GM18507 (cell line): ENCODE data around the gene FRA10AC1.

Experiments used
- DNase-seq: peaks from one replicate; pipeline ENCODE4 v3.0.0; 2011; ENCODE audit warnings: low read depth; ENCODE audit not compliant: insufficient read length; ENCODE audit errors: extremely low spot score
- FAIRE-seq: peaks from 2 replicates; lab custom pipeline; 2011; peaks lifted over from hg19 to GRCh38; lab: Jason Lieb, UNC

The FRA10AC1 gene, protein sequence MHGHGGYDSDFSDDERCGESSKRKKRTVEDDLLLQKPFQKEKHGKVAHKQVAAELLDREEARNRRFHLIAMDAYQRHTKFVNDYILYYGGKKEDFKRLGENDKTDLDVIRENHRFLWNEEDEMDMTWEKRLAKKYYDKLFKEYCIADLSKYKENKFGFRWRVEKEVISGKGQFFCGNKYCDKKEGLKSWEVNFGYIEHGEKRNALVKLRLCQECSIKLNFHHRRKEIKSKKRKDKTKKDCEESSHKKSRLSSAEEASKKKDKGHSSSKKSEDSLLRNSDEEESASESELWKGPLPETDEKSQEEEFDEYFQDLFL

DNA sequence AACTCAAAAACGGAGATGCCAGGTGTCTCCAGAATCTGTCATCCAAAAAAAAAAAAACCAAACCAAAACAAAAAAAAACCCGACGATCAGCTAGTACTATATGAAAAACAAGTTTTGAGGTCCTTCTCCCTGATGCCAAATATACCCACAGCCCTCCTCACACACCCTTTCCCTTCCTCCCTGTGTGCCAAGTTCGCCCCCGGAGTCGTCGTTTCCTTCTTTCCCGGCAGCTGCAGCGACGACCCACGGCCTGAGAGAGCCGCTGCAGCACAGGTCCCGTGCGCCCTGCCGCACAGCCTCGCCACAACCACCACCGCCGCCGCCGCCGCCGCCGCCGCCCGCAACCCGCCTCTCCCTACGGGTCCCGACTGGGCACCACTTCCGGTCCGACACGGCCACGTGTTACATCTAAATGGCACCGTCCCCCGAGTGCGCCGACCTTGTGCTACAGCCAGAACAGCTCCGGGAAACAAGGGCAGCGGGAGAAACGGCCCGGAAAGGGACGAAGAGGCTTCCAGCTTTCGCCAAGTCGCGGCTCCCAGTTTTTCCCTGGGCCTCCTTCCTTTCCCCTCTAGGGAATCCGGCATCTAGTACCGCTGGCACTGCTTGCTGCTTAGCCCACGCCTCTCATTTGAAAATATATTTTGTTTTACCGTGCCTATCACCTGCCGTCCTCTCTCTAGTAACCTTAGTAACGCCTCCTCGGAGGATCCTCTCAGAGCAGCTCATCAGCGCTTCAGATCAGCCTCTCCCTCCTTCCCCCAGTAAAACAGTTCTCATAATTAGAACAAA lies at the start of gene FRA10AC1:
Gene FRA10AC1 (minus strand): TSS at position 383 of the 792 bp plus-strand sequence. CDS start 2,486 bp downstream, outside the sequence.
- DNase-seq: peak; percentile 63
- peak; percentile 86 for FAIRE-seq

DNA sequence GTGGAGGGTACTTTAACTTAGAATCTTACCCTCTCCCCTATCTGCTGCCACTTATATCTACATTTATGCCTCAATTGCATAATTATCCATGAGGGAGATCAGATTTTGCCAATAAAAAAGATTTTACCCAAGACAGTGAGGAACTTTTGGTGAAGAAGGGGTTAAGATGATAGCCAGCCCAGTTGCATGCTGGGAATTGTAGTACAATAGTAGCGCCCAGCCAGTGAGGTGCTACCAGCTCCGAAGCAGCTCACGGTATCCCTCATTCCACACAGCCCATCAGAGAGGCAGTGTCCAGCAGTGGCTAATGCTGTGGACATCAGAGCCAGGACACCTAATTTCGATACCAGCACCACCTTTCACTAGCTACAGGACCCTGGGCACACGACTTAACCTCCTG lies 49.4 kb upstream of the FRA10AC1 start:
- FAIRE-seq (no peak), DNase-seq (no peak)

DNA sequence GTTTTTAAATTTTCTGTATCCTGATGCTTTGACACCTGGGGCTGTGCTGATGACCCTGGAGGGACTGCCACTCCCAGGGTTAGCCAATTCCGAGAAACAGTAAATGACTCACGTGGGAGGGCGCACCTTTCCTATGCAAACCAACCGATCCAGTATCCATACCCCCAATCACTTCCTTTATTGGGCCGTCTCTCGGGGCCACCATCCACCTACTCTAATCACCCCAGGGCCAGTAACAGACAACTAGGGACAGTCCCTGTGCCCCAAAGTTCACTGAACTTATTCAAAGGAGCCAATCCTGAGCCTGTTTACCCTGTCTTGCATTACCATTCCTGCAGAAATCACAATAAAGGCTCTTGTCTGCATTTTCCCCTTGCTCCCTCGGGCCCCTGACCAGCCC lies 48.7 kb upstream of the FRA10AC1 start:
- DNase-seq (no peak), FAIRE-seq (no peak)

DNA sequence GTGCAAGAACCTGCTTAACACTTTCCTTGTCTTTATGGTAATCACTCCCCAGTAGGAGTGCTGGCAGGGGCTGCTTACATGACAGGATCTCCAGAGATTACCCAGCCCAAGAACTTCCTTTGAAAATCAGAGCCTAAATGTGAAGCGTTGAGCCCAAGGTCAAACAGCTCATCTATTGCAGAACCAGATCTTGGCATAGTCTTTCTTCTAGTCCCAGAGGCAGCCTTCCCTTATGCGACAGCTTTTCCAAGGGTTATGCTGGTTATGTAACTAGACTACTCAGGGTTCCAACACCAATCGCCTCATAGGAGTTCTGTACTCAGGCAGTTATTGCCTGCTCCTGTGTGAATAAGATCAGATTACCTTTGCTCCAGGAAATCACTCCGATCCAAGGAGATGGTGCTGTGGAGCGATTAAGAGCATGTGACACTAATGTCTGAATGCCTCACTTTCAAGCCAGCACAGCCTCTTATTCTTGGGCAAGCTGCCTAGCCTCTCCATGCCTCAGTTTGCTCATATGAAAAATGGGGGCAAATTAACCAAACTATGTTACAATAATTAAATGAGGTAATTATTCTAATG lies 46.9 kb upstream of the FRA10AC1 start:
- no peak for FAIRE-seq
- no peak for DNase-seq

DNA sequence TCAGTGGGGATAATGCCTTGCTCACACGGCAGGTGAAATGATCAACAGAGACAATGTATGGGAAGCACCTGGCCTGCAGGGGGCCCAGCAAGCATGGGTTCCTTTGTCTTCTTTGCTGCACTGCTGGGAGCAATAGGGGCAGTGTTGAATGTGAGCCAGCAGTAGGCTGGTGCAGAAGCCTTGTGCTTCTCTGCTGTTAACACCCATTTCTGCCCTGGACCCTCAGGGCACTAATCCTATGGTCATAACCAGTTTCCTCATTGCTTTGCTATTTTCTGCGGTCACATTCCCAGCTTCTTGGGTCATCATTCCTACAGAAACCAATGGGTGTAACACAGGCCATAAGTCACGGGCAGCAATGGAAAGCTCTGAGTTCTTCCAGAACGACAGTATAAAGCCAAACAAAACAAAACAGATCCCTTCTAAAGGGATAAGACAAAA lies 44.5 kb upstream of the FRA10AC1 start:
- FAIRE-seq (no peak), DNase-seq (no peak)

DNA sequence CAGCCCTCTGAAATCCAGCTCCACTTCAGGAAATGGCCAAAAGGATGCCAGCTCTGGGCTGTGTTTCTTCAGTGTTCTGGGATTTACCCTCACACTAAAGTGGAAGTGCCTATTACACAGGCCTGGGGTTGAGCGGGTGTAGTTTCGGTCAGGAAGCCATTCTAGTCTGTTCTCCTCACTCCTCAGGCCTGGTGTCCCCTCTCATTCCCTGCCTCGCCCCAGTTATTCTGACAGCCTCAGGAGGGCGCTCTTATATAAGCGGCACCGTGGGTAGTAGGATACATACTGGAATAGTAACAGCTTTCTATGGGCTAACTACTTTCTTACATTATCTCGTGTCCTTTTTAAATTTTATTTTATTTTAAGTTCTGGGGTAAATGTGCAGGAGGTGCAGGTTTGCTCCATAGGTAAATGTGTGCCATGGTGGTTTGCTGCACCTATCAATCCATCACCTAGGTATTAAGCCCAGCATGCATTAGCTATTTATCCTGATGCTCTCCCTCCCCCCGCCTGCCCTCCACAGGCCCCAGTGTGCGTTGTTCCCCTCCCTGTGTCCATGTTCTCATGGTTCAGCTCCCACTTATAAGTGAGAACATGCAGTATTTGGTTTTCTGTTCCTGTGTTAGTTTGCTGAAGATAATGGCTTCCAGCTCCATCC lies 43.1 kb upstream of the FRA10AC1 start:
- FAIRE-seq: no peak
- DNase-seq: no peak

DNA sequence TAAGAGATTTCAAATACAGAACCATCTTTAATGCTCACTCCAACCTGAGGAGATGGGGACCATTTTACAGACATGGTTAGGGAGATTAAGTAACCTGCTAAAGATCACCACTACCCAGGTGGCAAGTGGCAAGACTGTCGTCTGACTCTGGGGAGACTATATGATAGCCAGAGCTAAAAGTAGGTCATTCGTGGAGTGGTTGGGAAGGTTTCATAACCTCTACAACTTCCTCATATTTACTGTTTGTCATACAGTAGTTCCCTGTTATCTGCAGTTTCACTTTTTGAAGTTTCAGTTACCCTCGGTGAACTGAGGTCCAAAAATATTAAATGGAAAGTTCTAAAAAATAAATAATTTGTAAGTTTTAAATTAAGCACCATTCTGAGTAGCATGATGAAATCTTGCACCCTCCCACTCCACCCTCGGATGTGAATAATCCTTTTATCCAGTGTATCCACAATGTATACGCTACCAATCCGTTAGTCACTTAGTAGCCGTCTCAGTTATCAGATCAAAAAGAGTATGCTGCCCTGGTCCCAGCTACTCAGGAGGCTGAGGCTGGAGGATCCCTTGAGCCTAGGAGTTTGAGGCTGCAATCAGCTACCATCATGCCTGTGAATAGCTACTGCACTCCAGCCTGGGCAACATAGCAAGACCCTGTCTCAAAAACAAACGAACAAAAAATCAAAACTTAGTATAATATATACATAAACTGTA lies 40.4 kb upstream of the FRA10AC1 start:
- peak; percentile 78 for FAIRE-seq
- DNase-seq: no peak

DNA sequence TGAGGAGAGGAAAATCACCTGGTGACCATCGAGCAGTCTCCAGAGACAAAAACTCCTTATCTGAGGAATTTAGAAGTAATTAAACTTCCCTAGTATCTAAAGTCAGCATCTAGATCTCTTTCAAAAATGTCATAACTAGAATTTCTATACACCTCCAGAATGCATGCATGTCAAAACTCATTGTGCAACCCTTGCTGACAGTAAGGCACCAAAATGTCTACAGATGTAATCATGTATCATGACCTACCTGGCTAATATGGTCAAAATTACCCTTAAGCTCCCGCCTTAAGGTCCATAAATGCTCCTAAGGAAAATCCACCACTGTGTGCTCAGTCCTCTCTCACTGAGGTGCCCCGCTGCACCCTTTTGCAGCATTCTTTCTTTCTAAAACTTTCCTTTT lies 39.0 kb upstream of the FRA10AC1 start:
- no peak for DNase-seq
- FAIRE-seq: no peak

DNA sequence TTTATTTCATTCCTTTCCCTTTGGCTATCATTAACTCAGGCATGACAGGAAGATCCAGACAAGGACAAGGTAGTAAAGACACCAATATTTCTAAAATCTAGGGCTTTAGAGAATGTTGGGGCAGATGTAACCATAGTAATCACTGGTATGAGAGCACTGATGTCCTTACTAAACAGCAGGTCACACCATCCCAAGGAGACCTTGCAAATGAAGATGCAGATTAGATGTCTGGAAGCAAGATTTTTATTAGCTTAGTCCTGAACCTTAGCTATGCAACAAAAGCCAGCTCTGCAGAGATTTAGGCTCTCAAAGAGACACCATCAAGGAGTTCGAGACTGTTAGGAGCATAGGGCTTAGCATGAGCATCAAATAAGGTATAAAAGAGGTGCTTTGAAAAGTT lies 23.6 kb upstream of the FRA10AC1 start:
- FAIRE-seq: no peak

DNA sequence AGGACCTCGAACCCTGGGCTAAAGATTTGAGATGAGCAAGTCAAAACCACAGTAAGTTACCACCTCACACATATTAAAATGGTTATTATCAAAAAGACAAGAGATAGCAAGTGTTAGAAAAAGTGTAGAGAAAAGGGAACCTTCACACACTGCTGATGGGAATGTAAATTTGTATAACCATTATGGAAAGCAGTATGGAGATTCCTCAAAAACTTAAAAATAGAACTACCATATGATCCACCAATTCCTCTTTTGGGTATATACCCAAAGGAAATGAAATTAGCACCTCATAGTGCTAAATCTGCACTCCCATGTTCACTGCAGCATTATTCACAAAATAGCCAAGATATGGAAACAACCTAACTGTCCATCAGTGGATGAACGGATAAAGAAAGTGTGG lies 20.8 kb upstream of the FRA10AC1 start:
- no peak for FAIRE-seq
- DNase-seq: no peak

More for the DNA sequence above, 23.6 kb upstream of the FRA10AC1 start:
- no peak for DNase-seq

DNA sequence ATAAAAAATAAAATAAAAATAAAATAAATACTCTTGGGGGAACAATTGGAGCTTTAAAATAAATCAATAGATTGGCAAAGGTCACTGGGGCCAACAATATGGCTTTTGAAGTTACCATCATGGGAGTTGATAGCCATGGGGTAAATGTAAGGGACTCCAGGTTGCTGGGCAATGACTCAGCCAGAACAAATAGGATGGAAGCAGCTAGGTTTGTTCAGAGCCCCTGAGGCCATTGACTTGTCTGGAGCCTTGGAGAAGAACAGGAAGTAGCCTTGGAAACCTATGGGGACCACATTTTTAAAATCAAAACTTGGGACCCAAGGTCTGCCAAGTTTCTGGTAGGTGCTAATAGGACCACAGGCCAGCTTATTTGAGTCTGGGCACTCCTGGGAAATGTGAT lies 20.2 kb upstream of the FRA10AC1 start:
- DNase-seq (no peak), FAIRE-seq (no peak)

DNA sequence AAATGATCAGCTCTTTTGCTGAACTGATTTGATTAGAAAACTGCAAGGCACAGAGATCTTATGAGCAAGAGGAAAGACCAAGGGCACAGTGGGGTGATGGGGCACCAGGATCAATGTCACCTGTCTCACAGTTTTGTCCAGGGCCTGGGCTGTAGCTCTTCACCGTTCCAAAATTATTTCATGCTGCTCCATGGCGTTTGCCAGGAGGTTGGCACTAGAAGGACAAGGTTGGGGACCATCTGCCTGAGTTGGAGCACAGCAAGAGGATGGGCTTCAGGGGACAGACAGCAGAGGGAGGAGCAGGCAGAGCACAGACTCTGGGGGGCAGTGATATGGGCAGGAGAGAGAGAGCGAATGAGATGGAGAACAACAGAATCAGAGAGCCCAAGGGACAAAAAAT lies 17.5 kb upstream of the FRA10AC1 start:
- DNase-seq (no peak), FAIRE-seq (no peak)

DNA sequence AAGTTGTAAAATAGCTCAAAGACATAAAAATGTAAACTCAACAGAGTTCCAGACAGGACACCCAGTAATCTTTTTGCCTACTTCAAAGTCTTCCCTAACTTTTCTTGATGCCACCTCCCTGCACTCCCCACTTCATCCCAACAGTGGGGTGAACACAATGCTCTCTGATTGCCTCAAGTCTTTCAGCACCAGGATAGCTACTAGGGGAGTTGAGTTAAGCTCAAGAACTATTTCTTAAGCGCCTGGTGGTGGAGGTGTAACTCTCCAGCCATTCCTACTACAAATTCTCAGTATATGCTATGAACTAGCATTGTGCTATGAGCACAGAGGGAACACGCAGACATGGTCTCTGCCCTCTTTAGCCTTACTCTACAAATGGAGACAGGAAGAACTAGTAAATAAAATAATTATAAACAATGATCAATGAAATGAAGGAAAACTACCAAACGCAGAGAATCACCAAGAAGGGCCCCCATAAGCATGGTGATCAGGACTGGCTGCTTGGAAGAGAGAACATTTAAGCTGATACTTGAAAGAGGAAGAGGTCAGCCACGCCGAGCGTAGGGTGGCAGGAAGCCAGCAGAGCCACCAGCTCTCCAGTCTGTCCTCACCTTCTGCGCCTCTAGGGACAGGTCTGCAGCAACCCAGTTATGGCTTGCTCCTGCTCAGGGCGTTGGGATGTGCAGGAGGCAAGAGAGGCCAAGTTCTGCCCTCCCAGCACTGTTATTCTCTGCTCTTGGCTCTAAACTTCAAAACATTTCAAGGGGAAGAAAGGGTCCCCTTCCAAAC lies 16.7 kb upstream of the FRA10AC1 start:
- DNase-seq: no peak
- FAIRE-seq: peak; percentile 91

DNA sequence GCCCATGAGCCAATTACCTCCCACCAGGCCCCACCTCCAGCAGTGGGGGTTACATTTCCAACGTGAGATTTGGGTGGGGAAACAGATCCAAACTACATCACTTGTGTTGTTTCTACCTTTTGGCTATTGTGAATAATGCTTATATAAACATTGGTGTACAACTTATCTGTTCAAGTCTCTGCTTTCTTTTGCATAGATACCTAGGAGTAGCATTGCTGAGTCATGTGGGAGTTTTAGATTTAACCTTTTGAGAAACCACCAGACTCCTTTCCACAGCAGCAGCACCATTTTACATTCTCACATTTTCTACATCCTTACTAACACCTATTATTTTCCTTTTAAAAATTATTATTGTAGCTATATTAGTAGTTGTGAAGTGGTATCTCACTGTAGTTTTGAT lies 14.4 kb upstream of the FRA10AC1 start:
- DNase-seq (no peak), FAIRE-seq (peak; percentile 70)

DNA sequence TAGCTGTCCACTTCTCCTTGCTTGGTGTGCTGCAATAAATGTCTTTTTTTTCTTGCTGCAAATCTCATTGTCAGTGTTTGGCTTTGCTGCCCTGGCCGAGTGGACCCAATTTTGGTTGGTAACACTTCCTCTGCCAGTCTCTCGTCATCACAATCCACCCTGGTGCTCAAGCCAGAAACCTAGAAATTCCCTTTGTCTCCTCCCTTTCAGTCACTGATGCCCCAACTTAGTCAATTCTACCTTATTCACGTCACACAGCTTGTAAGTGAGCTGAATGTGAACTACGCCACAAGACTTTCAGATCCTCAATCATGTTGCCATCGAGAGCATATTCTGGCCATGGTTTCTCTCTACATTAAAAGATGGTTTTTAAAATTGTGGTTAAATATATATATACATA lies 13.0 kb upstream of the FRA10AC1 start:
- FAIRE-seq: peak; percentile 86
- peak; percentile 32 for DNase-seq

DNA sequence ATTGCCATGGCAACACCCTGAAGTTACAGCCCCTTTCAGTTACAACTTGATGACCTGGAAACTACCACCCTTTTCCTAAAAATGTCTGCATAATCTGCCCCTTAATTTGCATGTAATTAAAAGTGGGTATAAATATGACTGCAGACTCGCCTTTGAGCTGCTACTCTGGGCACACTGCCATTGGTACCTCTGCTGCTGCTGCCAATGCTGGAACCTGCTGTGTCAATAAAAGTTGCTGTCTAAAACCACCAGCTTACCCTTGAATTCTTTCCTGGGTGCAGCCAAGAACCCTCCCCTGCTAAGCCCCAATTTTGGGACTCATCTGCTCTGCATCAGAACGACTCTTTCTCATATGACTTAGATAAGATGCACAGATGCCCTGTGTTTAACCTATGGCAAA lies 10.2 kb upstream of the FRA10AC1 start:
- FAIRE-seq: no peak
- DNase-seq: no peak

DNA sequence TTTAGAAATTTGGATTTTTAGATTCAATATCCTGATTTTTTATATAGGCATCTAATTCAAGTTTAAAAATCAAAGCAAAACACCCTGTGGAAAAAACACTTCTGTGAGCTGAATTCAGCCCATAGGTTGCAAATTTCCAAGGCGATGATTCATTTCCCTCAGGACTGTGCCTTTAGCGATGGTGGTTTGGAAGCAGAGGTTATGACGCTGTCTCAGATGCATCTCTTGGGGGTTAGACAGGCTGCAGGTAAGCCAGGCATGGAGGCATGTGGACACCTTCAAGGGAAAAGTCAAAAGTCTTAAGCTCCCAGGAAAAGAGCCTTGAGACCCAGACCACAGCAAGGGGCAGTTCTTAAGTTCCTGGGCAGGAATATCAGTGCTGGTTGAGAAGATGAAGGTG lies 9.5 kb upstream of the FRA10AC1 start:
- FAIRE-seq (no peak), DNase-seq (no peak)

DNA sequence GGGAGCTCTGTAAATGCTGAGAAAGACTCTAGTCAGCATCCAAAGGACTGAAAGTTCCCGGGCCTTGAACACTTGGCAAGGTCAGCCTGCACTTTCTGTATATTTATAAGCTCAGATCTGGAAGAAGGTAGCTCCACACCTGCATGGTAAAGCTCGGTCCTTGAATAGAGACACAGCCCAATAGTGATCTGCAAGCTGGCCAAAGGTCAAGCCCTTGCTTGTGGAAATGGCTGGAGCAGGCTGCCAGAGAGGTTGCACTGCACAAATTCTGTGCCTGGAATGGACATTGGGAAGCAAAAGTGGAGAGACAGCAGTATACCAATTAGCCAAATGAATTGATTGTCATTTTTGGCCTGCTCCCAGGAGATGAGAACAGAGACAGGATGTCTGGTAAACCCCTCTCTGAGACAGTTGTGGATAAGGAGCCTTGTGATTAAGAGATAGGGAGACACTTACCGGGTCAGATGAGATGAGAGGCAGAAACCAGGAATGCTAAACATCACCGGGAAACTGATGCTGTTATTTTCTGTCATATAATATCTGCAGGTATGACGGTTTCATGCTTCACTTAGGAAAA lies 8.0 kb upstream of the FRA10AC1 start:
- FAIRE-seq (no peak), DNase-seq (no peak)
